Colonic mucosa (tissue), 4 donors: ENCODE measurements around the gene CNTNAP5. TPM values are rescaled to one million over a fixed set of nuclear protein-coding genes. Genes with fewer than 3 reads are reported as not detected.

Experiments used
- DNase-seq: peaks from one replicate; pipeline ENCODE4 v3.0.0-alpha.2; 2020
- H3K27ac ChIP-seq: fragments of 200-600 bp; one replicate; pipeline ENCODE4 v1.8.0; 2021
- H3K27me3 ChIP-seq: fragments of 200-600 bp; one replicate; pipeline ENCODE4 v1.8.0; 2021
- H3K36me3 ChIP-seq: fragments of 200-600 bp; one replicate; pipeline ENCODE4 v1.8.0; 2021
- H3K4me1 ChIP-seq: fragments of 200-600 bp; one replicate; pipeline ENCODE4 v1.8.0; 2021; ENCODE audit warnings: mild to moderate bottlenecking
- H3K4me3 ChIP-seq: fragments of 200-600 bp; one replicate; pipeline ENCODE4 v1.8.0; 2021
- H3K9ac ChIP-seq, 2 donors: one replicate each; pipeline ENCODE4 v1.7.0; 2013; ENCODE audit warnings: control low read depth in 2 of 2, low read depth in 2 of 2, low read length in 2 of 2
- H3K9me3 ChIP-seq: fragments of 200-600 bp; one replicate; pipeline ENCODE4 v1.8.0; 2021
- intact Hi-C: fragments of 100-400 bp; cut with DNase I; formaldehyde crosslinking; loops from one replicate; pipeline ENCODE4 v1.14.1; 2022
- total RNA-seq, 2 donors: library from RNA; stranded (reverse); fragmentation: NEBNext Ultra II Directional in 1 of 2; extraction: Animal tissue kit (Norgen Biotek cat#: 25700) in 1 of 2; gene quantifications; one replicate each; pipeline ENCODE4 v1.2.1, GENCODE V29; 2021
- TF ChIP-seq, protein P1 (sequence below): fragments of 200-600 bp; IDR thresholded peaks from one replicate; pipeline ENCODE4 v1.8.0; 2022; ENCODE audit warnings: antibody characterized with exemption, mild to moderate bottlenecking
- donor health status: healthy.
- donor health status: DM: no; HTN: no; CAD: no.
- donor health status: DM: no; HTN: no; CAD: no.

CNTNAP5 gene
- total RNA-seq, 2 donors from 2014 or later = 0.35 TPM; not detected in 1

GRCh38 chr2:124961132-124961531 lies 936.0 kb downstream of the CNTNAP5 start:
- H3K4me3 ChIP-seq = no peak overlapping the region
- no peak overlapping the region for H3K27ac ChIP-seq
- intact Hi-C loops = no loop called here
- no peak overlapping the region for H3K9ac ChIP-seq
- DNase-seq = no peak
- H3K9me3 ChIP-seq = no peaks in the 10 kb centered on the region
- H3K27me3 ChIP-seq = no peaks in the 10 kb centered on the region
- H3K4me1 ChIP-seq = no peaks in the 10 kb centered on the region
- no peaks in the 10 kb centered on the region for H3K36me3 ChIP-seq
- TF ChIP-seq, protein P1, sequence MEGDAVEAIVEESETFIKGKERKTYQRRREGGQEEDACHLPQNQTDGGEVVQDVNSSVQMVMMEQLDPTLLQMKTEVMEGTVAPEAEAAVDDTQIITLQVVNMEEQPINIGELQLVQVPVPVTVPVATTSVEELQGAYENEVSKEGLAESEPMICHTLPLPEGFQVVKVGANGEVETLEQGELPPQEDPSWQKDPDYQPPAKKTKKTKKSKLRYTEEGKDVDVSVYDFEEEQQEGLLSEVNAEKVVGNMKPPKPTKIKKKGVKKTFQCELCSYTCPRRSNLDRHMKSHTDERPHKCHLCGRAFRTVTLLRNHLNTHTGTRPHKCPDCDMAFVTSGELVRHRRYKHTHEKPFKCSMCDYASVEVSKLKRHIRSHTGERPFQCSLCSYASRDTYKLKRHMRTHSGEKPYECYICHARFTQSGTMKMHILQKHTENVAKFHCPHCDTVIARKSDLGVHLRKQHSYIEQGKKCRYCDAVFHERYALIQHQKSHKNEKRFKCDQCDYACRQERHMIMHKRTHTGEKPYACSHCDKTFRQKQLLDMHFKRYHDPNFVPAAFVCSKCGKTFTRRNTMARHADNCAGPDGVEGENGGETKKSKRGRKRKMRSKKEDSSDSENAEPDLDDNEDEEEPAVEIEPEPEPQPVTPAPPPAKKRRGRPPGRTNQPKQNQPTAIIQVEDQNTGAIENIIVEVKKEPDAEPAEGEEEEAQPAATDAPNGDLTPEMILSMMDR = no peak
